Omental fat pad (tissue), 4 donors: ENCODE measurements around the gene PACC1. TPM values are rescaled to one million over a fixed set of nuclear protein-coding genes. Genes with fewer than 3 reads are reported as not detected.
"Not testable (repeated sequence)": the region's sequence is repeated elsewhere in the genome, so short reads cannot be mapped to it uniquely, and the experiment has no call there.

ENCODE experiments used
- ATAC-seq: fragments of 150-250 bp; one replicate; pipeline ENCODE4 v1.9.1; 2016; ENCODE audit warnings: mild to moderate bottlenecking, moderate library complexity; ENCODE audit not compliant: low FRiP score
- DNase-seq: peaks from one replicate; pipeline ENCODE4 v3.0.0-alpha.2; 2019; ENCODE audit warnings: low spot score
- CTCF ChIP-seq, 3 donors: fragments of 450-650 bp; IDR thresholded peaks; one replicate each; pipeline ENCODE4 v1.5.1; 2016 to 2017; ENCODE audit warnings: antibody characterized with exemption in 3 of 3, mild to moderate bottlenecking in 3 of 3, moderate library complexity in 2 of 3
- total RNA-seq, 4 donors: library from RNA; depleted of rRNA; stranded (reverse); fragments of >200 nt; gene quantifications; one replicate each; pipeline ENCODE4 v1.1.0, GENCODE V29; 2016

PACC1 gene
- total RNA-seq, 4 donors from 2014 or later = 3.4 to 6.2 (median 5.8) TPM

- no peak for TF ChIP-seq CTCF (IDR thresholded peaks at IDR 0.05)
- DNase-seq (no peak), ATAC-seq (no peak)
These were observed 73.6 kb downstream of the PACC1 start for GRCh38 chr1:212341090-212341489.

GRCh38 chr1:212329105-212329504 is 85.6 kb downstream of the PACC1 start:
- DNase-seq (no peak), ATAC-seq (no peak)
- TF ChIP-seq CTCF (IDR thresholded peaks at IDR 0.05) = no peak

DNA sequence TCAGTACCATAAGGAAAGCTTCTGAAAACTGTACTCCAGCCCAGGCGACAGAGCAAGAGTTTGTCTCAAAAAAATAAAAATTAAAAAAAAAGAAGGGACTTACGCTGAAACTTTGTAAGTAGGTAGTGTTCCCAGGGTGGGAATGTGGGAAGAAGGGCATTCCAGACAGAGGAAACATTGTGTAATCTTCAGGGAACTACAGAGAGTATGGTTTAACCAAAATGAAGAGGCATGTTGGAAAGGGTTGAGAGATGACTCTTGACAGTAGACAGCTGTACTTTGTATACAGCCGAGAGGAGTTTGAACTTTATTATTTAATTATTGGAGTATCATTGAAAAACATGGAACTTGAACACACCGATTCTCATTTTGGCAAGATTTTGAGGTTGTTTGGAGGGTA is 86.4 kb downstream of the PACC1 start:
- ATAC-seq (no peak), DNase-seq (no peak)
- no peak for TF ChIP-seq CTCF (IDR thresholded peaks at IDR 0.05)

DNA sequence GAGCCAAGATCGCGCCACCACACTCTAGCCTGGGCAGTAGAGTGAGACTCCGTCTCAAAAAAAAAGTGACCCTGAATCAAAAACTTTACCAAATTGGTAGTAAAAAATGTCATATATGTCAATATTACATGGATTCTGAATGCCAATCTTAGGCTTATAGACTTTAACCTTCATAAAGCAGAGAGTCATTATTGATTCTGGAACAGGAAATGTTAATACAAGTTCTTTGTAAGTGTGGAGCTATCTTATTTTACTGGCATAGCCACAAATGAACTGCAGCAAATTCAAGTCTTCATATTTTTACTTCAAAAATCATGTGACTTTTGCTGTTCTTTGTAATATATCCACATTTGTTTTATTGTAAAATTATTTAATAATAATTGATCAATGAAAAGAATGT is 88.1 kb downstream of the PACC1 start:
- TF ChIP-seq CTCF (IDR thresholded peaks at IDR 0.05) = no peak
- no peak for ATAC-seq
- DNase-seq = no peak

- DNase-seq (no peak), ATAC-seq (no peak)
- no peak for TF ChIP-seq CTCF (IDR thresholded peaks at IDR 0.05)
These were observed 91.6 kb downstream of the PACC1 start for GRCh38 chr1:212323066-212323465.

DNA sequence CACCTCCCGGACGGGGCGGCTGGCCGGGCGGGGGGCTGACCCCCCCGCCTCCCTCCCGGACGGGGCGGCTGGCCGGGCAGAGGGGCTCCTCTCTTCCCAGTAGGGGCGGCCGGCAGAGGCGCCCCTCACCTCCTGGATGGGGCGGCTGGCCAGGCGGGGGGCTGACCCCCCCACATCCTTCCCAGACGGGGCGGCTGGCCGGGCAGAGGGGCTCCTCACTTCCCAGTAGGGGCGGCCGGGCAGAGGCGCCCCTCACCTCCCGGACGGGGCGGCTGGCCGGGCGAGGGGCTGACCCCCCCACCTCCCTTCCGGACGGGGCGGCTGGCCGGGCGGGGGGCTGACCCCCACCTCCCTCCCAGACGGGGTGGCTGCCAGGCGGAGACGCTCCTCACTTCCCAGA is 93.7 kb downstream of the PACC1 start:
- not testable (repeated sequence) for DNase-seq, ATAC-seq

DNA sequence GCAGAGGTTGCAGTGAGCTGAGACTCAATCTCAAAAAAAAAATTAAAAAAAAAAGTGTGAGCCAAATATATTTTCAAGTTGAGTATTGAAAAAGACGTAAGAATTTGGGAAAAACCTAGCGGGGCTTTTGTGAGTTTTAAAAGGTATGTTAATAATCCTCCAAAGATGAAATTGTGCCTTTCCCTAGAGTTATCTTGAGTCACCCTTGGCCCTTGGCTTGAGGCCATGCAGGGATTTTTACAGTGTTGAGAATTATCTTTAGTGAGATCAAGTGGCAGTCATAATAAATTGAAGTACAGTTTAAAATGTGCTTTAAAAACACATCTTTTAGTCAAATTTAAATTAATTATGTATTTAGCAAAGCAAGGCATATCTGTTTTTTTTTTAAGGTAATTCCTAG is 96.8 kb downstream of the PACC1 start:
- no peak for ATAC-seq
- TF ChIP-seq CTCF (IDR thresholded peaks at IDR 0.05) = no peak
- DNase-seq = no peak

GRCh38 chr1:212315907-212316306 is 98.8 kb downstream of the PACC1 start:
- ATAC-seq = no peak
- no peak for DNase-seq
- TF ChIP-seq CTCF (IDR thresholded peaks at IDR 0.05) = no peak
